Glomerular endothelial cell (primary cell): ENCODE data around the gene SNAPC2. TPM values are rescaled to one million over a fixed set of nuclear protein-coding genes. Genes with fewer than 3 reads are reported as not detected.

ENCODE experiments used
- DNase-seq: peaks from one replicate; pipeline ENCODE4 v3.0.0-alpha.2; 2011; ENCODE audit warnings: low read depth, low spot score; ENCODE audit errors: extremely low read depth
- total RNA-seq: library from RNA; depleted of rRNA; stranded (reverse); fragments of >200 nt; gene quantifications from 2 replicates; pipeline ENCODE4 v1.2.3, GENCODE V29; 2015

Gene SNAPC2
- total RNA-seq, 1 donor from 2014 or later, result 37.7 TPM

DNA sequence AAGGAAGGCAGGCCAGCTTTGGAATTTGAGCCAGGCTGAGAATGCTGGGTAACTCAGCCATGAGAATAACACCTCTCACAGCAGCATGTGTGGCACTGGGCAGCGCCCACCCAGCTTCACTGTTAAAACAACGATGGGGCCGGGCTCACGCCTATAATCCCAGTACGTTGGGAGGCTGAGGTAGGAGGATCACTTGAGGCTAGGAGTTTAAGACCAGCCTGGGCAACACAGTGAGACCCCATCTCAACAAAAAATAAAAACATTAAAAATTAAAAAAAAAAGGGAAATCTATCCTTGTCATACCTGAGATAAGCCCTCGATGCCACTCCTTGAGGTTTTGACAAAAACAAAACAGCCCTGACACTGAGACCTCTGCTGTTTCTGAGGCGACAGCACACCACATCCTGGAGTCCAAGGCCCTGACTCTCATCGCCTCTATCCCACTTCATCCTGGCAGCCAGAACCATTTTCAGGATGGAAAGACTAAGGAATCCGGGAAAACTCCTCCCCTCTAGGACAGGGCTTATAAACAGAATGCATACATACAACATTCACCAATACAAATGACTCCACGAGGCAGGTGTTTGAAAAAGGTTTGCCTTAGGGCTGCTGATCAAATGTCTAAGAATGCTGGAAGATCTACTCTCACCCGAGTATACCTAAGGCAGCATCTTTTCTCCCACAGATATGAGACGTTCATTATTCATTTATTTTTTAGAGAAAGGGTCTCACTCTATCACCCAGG is 46.0 kb downstream of the SNAPC2 start:
- DNase-seq, result no peak

DNA sequence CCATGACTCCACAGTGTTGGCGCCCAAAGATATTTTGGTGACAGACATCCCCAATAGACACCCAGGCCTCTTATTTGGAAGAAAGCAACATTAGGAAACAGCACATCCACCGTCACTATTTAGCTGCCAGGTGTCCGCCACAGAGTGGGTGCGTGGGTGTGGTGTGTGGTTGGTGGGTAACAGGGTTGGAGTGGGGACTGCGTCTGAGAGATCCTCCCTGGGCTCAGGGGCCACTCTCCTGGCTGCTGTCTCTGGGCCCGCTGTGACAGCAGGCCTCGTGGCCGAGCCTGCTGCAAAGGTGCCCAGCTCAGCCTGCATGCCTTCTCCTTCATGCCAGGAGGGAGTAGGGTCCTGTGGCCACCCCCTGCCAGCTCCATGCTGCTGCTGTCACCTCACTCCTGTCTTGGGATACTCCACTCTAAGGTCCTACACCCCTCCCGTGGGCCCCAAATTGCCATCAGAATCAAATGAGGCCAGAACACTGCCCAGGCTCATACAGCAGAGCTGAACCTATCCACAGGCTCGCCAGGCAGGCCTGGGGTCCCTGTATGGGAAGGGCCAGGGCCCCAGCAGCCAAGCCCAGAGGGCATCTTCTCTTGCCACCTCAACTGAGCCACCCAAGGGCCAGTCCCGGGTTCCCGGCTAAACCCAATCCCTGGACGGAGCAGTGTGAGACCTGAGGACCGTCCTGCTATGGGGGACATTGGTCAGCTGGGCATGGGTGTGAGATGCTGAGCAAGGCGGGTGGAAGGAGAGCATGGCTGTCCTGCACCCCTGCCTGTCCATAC is 48.1 kb downstream of the SNAPC2 start:
- no peak for DNase-seq

DNA sequence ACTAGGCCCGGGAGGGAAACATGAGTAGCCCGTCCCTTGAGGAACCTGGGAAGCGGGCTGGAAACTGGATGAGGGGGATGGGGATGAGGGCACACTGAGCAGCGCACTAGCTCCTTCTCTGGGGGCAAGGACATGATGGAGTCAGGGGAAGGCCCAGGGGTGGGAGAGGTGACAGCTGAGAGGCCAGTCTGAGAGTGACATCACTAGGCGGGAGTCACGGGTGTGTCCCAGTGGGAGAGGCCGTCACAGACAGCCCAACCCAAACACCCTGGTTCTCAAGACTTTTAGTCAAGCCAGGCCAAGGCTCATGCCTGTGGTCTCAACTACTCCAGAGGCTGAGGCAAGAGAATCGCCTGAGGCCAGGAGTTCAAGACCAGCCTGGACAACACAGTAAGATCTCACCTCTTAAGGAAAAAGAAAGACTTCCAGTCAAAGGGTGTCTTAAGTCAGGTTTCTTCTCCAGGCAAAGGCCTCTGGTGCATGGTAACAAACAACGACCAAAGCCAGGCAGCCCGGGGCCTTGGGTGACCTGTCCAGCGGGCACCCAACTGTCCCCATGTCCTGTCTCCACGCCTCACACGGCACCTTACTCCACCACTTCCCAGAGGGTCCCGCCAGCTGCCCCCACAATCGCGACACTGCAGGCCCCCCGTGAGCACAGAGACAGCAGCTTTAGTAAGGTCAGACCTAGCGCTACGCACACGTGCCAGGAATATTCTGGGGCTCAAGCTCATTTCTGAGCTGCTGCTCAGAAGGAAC is 48.8 kb downstream of the SNAPC2 start:
- DNase-seq, result no peak

DNA sequence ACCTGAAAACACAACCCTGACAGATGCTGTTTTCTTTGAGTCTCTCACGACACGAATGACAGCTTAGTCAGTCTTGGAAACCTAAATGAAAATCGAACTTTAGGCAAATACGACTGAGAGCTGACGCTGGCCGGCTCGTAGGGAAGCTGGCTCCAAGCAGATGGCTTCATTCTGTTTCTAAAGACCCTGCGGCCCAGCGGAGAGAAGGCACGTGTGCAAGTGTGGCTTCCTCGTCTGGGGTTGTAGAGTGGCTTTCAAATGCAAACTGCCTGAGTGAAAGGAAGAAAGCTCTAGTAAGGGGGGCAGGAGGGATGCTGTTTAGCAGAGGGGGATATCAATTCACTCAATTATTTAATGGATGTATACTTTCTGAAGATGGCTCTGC is 49.4 kb downstream of the SNAPC2 start:
- DNase-seq, result no peak

DNA sequence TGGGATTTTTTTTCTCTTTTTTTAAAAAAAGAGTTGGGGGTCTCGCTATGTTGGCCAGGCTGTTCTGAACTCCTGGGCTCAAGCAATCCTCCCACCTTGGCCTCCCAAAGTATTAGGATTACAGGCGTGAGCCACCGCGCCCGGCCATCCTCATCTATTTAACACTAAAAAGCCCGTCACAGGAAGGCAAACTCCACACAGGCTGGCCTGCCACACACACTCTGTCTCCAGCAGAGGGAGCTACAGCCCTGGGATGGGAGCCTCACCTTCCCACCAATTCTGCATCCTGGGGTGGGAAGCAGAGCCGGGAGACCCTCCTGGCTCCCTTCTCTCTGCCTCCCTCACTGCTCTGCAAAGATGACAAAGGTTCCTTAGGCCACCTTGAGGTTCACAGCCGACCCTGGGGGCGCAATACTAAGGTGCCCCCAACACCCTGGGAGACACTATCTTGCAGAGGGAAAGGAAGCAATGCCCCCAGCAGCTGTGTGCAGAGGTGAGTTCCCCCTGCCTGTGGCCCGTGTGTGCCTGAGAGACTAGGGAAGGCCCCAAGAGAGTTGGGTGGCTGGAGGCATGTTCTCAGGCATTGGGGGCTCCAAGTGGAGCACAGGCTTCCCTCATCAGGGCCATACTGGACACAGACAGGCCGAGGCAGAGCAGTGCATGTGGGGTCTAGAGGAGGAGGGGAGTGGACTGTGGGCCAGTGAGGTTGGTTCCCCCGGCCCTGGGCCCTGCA is 50.7 kb downstream of the SNAPC2 start:
- no peak for DNase-seq

DNA sequence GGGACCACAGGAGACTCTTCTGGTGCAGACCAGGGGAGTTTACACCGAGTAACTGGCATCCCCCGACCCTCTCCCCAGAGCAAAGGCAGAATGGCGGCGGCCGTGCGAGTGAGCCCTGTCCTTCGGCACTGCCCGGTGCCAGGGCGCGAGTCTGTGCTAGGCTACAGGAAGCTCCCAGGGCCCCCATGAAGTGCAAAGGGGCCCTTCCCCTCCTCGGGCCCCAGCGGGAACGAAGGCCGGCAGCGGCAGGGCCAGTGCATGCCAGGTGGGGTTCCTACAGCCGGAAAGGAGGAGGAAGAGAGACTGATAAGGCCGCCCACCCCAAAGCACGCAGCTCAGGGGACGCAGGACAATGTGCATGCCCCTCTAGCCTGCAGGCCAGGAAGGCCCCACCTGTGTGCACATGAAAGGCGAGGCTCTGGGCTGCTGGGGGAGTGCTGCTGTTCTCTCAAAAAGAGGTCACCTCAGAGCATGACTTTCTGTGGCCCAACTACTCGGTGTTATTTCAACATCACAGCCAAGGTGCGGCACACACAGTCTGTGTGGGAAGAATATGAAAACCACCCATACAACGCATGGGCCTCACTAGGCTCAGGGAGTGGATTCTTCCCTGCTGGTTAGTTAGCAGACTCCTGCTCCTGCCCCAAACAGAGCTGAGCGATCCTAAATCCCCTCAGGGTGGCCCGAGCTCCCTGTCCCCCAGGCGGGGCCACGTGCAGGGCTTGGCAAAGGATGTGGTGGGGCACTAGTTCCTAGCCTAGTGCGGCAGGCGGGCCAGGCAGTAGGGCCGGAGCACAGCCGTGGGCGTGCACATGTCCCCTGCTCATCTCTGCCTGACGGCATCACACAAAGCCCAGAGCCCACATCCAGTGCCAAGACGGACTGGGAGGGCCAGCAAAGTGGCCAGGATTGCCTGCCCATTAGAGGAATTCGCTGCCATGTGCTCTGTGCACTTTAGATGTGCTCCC is 51.7 kb downstream of the SNAPC2 start:
- no peak for DNase-seq

Other genes with a start within 250 kb of the SNAPC2 start
- not detected in 2 replicates for gene MCEMP1, start 243.2 kb upstream of the SNAPC2 start, total RNA-seq
- gene TRAPPC5, start 239.5 kb upstream of the SNAPC2 start, total RNA-seq, result 132 and 170 TPM in 2 replicates
- gene FCER2, start 218.2 kb upstream of the SNAPC2 start, total RNA-seq, result not detected in 2 replicates
- gene CLEC4G, start 188.2 kb upstream of the SNAPC2 start, total RNA-seq, result not detected in 2 replicates
- gene CD209, start 172.8 kb upstream of the SNAPC2 start, total RNA-seq, result not detected in 2 replicates
- 0.19 and 0.64 TPM in 2 replicates for gene CLEC4M, start 157.1 kb upstream of the SNAPC2 start, total RNA-seq
- 27.1 and 32.1 TPM in 2 replicates for gene EVI5L, start 90.1 kb upstream of the SNAPC2 start, total RNA-seq
- gene PRR36, start 45.9 kb upstream of the SNAPC2 start, total RNA-seq, result not detected in 2 replicates
- gene LRRC8E, start 31.8 kb upstream of the SNAPC2 start, total RNA-seq, result 2.8 and 3.0 TPM in 2 replicates
- 10.6 and 16.5 TPM in 2 replicates for gene MAP2K7, start 16.5 kb upstream of the SNAPC2 start, total RNA-seq
- gene TGFBR3L, start 5.5 kb upstream of the SNAPC2 start, total RNA-seq, result 0.76 and 1.7 TPM in 2 replicates
- 47.1 and 50.5 TPM in 2 replicates for gene CTXN1, start 5.8 kb downstream of the SNAPC2 start, total RNA-seq
- gene TIMM44, start 23.3 kb downstream of the SNAPC2 start, total RNA-seq, result 58.4 and 63.6 TPM in 2 replicates
- gene ELAVL1, start 85.3 kb downstream of the SNAPC2 start, total RNA-seq, result 57.1 and 76.3 TPM in 2 replicates
- not detected in 2 replicates for gene CCL25, start 132.4 kb downstream of the SNAPC2 start, total RNA-seq
- gene FBN3, start 229.3 kb downstream of the SNAPC2 start, total RNA-seq, result not detected in 2 replicates